ENCODE results near the gene LMX1A.

The LMX1A gene

DNA sequence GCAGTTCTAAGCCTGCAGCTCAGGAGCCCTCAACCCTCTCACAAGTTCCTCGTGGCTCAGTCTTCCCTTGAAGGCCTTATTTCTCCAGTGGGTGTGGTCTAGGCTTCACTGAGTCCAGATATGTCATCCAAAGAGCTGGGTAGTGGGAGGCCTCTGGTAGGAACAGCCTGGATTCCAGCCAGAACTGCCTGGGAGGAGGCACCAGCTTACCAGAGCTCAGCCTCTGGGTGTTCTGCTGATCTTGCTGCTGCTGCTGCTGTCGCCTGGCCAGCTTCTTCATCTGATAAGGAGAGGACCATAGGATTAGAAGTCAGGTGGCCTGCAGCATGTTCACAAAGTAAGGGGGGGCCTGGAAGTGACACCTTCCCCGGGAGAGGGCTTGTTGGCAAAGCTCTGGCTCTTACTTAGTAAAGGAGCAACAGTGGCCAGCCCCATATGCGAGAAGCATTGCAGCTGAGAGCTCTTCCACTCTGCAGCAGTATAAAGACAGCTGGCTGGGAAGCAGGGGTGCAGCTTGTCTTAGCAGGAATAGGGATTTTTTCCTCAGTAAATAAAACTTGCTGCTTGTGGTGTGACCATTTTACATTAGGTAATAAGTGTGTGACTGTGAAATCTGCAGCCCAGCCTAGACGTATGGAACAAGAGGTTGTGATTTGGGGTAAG, 148.5 kb downstream of the LMX1A start:
- no peak for DNase-seq

DNA sequence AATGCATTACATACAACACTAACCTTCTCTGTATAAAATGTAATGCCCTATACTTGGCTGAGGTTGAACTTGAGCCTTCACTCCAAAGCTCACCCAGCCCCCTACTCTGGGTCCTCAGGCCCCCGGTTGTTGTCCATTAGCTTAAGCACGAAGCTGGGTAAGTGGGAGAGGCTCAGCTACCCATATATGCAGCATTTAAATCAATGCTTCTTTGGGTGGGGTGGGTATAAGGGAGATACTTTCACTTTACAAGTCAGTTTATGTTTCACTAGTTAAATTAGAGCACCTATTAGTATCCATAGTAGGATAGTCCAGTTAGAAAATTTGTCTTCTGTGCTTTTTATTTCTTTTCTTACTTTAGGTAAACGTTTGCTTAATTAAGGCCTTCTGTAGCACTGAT, 151.4 kb downstream of the LMX1A start:
- DNase-seq = no peak

DNA sequence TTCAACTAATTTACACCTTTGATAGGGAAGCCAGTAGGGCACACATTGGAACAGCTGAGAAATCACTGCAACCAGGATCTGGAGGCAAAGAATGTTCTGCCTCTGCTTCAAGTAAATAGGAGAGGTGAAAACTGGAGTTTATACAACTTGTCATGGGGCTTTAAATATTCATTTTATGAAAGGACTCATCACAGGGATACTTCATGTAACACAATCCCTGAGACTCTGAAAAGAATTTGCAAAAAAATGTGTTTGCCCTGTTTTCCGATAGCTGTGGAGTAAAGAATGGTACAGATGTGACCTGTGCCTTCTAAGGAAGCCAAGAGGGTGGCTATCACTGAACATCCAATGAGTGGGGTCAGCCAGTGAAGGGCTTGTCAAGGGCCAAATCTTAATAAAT, 152.0 kb downstream of the LMX1A start:
- no peak for DNase-seq

- no peak for DNase-seq
Measured at GRCh38 chr1:165191087-165191486, 165.4 kb downstream of the LMX1A start.

- DNase-seq = no peak
Measured at GRCh38 chr1:165189913-165190312, 166.6 kb downstream of the LMX1A start.

DNA sequence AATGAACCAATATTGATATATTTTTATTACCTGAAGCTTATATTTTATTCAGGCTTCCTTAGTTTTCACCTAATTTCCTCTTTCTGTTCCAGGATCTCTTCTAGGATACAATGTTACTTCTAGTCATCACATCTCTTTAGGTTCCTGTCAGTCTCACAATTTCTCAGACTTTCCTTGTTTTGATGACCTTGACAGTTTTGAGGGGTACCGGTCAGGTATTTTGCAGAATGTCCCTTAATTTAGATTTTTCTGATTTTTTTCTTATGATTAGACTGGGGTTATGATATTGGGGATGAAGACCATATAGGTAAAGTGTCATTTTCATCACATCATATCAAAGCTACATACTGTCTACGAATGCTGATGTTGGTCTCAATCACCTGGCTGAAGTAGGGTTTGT, 167.5 kb downstream of the LMX1A start:
- no peak for DNase-seq

DNA sequence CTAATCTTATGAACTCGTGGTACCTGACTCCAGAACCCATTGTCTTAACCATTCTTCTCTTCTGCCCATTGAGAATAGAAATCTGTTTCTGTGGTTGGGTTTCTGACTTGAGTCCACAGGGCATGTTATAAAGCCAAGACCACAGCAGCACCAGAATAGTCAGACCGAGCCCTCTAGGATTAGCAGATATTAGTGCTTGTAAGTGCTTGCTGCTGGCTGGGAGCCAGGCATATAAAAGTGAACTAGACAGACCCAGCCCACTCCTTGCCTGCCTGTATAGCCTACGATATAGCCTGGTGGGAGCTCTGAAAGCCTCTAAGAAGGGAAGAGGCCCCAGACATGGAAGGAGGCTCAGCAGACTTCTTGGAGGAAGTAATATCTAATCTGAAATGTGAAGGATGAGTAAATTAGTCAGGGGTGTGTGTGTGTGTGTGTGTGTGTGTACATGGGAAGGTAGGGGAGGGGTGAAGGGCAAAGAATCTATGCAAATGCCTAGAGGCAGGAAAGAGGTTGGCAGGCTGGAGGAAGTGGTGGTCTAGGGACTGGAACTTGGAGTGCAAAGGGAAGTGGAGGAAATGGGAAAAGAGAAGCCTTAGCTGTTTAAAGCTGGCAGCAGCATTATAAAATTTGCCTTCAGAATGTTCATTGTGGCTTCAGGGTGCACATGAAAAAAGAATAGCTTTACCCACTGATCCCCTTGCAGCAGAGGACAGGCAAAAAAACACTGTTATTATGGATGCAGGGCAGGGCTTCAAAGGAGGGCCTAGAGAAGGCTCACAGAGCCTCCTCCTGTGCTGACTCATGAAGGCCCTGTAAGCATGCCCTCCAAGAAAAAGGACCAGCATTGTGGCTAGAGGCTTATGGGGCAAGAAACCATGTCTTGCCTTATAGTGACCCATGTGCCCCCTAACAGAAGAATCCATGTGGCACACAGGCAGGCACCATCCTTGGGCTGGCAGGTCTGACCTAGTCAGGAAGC, 169.2 kb downstream of the LMX1A start:
- DNase-seq = no peak

DNA sequence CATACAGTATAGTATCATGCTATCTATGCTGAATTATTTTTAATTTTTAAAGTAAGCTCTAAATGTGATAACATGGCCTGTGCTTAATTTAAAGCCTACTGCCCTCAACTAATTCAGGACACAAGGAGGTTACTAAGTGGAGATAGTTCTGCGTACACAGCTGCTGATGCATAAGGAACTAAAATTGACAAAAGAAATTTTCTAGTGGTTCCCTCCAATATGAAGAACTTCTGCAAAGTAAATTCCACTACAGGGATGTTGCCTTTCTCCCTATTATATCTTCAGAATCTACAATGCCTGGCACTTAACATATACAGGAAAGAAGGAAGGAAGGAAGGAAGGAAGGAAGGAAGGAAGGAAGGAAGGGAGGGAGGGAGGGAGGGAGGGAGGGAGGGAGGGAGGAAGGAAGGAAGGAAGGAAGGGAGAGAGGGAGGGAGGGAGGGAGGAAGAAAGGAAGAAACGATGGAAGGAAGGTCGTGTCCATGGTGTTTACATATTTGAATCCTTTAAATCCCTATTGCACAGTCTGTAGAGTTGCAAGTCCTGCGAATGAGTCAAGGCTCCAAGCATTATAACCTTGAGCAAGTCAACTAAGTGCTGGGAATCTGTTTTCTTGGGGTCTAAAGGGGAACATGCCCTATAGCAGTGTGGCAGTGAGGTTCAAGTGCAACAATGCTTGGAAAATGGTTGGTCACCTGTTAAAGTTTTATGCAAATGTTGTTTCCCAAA, 171.2 kb downstream of the LMX1A start:
- no peak for DNase-seq

- no peak for DNase-seq
Measured at GRCh38 chr1:165182975-165183374, 173.5 kb downstream of the LMX1A start.

GRCh38 chr1:165179306-165179705, 177.2 kb downstream of the LMX1A start:
- no peak for DNase-seq

DNA sequence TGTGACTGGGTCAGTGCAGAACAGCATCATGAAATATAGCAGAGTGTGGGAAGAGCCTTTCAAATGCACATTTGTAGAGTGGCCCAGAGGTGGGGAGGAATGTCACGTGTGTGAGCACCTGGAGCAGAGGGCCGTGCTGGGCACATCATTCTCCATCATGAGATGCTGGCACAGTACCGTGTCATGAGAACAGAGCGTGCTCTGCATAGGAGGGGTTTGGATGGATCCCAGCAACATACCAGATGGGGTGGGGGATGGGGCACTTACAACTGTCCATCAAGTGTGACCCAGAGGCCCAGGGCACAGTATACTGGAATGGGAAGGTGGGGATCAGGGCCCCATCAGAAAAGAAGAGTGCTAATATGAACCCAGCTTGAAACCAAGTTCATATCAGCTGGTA, 182.0 kb downstream of the LMX1A start:
- DNase-seq = no peak

GRCh38 chr1:165173818-165174217, 182.7 kb downstream of the LMX1A start:
- DNase-seq = no peak

DNA sequence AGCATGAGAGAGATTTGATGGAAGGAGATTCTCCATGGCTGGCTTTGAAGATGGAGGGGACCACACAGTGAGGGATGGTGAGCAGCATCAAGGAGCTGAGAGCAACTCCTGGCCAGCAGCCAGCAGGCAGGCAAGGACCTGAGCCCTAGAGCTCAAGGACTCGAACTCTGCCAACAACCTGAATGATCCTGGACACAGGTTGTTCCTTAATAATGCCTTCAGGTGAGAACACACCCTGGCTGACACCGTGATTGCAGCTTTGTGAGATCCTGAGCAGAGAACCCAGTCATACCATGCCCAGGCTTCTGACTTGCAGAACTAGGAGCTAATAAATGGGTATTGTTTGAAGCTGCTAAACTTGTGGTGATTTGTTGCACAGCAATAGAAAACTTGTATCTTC, 183.1 kb downstream of the LMX1A start:
- no peak for DNase-seq

- no peak for DNase-seq
Measured at GRCh38 chr1:165172666-165173065, 183.8 kb downstream of the LMX1A start.

GRCh38 chr1:165169729-165170128, 186.8 kb downstream of the LMX1A start:
- no peak for DNase-seq

- no peak for DNase-seq
Measured at GRCh38 chr1:165169028-165169427, 187.5 kb downstream of the LMX1A start.

GRCh38 chr1:165168467-165168866, 188.0 kb downstream of the LMX1A start:
- no peak for DNase-seq

- DNase-seq = no peak
Measured at GRCh38 chr1:165162671-165163241, 193.8 kb downstream of the LMX1A start.

- no peak for DNase-seq
Measured at GRCh38 chr1:165161130-165161529, 195.4 kb downstream of the LMX1A start.

DNA sequence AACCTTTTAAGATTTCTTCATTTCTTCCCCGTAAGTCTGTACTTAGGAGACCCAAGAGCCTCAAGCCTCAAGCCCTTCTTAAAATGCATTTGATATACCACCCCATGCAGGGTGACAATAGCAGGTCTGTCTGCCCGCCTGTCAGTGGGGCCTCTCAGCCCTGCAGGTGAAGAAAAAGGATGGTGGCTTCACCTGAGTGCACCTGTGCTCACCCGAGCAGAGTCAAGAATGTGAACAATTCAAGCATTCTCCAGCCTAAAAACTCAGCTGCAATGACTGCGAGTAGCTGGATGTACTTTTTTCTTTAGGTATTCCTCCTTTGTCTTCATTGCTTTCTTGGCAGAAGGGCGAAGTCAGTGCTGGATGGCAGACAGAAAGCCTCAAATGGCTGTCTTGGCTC, 203.3 kb downstream of the LMX1A start:
- DNase-seq = no peak

DNA sequence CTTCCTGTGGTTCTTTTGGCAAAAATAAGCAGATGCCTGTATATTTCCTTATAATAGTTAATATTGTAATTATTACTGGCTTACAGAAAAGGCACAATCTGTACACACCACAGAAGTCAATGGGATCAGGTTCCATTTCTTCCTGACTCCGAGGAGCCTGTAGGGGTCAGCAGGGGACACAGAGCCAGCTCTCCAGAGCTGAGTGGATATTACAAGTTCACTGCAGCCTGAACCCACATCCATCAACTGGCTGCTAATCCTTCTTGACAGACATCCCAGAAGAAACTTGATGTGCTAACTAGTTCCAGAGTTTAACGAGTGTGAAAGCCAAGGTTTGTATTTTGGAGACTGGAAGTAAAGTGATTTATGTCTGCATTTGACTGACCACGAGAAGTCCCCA, 203.8 kb downstream of the LMX1A start:
- DNase-seq = no peak

DNA sequence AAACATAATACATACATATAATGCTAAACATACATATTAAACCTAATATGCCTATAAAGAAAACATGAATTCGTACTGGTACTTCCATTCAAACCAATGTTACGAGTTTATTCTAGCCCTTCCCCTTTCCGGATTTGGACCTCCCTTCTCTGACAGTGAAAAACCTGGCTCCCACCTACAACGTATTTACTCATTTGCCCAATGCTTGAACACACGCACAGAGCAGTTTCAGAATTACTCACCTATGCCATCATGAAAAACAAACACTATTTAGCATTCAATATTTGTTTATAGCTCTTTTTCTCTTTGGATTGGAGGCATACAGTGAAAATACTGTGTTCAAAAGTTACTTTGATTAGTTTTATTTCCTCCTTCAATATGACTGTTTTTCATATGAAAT, 204.4 kb downstream of the LMX1A start:
- DNase-seq = no peak

Measured in activated effector memory CD4-positive, alpha-beta T cell treated with Interleukin-2 at 50 U/mL for 16 hours (primary cell).